ENCODE measurements around the gene SNCG.

DNA sequence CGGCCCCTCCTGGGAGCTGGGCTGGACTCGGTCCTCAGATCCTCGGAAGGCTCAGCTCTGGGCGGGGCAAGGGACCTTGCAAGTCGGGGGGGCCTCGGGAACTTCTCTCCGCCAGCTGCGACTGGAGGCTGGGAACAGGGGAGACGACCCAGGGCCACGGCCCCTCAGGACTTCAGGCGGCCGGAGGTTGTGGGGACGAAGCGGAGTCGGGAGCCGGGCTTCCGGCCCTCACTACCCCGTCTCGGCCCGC, 12.5 kb downstream of the SNCG start:
- TF ChIP-seq, protein P1, sequence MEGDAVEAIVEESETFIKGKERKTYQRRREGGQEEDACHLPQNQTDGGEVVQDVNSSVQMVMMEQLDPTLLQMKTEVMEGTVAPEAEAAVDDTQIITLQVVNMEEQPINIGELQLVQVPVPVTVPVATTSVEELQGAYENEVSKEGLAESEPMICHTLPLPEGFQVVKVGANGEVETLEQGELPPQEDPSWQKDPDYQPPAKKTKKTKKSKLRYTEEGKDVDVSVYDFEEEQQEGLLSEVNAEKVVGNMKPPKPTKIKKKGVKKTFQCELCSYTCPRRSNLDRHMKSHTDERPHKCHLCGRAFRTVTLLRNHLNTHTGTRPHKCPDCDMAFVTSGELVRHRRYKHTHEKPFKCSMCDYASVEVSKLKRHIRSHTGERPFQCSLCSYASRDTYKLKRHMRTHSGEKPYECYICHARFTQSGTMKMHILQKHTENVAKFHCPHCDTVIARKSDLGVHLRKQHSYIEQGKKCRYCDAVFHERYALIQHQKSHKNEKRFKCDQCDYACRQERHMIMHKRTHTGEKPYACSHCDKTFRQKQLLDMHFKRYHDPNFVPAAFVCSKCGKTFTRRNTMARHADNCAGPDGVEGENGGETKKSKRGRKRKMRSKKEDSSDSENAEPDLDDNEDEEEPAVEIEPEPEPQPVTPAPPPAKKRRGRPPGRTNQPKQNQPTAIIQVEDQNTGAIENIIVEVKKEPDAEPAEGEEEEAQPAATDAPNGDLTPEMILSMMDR (conservative IDR thresholded peaks at IDR 0.05; ENCODE audit: low read depth, low read length): no peak
- no peak for TF ChIP-seq EZH2 (IDR thresholded peaks at IDR 0.05; ENCODE audit: borderline replicate concordance, low read depth, low read length, poor library complexity, severe bottlenecking)

Measured in A673 (cell line).